ENCODE data around the gene SPIN2B.

SPIN2B gene

DNA sequence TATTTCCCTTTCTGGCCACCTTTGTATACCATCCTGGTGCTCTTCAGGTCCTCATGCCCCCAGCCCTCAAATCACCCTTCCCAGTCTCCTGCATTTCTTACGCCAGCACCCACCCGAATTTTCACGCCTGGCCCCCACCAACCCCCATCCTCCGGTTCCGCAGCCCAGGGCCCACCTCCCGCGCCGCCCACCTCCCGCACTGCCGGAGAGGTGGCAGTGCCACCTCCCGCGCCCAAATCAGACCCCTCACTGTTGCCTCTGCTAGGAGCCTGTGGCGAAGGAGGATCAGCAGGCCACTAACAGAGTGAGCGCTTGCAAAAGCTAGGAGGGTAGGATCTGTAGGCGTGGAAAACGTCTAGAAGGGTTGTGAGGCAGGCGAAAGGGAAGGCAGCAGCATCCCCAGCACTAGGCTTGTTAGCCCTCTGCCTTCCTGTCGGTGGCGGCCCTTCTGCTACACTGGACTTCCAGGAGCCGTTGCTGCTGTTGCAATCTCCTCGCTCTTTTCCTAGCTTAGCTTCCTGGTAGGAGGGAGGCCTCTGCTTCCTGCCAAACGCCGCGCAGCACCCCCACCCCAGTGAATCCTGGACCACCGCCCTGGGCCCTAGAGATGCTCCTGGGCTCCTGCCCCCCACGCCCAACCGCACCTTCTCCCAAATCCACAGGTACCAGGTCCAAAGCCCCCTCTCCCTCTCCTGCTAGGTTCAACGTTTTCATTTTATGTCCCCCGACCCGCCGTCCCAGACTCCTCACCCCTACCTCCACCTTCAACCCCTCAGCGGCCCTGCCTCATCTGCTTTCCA lies 51.0 kb downstream of the SPIN2B start:
- no peak for DNase-seq
